HCEC 1CT (cell line): Measurements from ENCODE around the gene FAM219A.
"Not testable (repeated sequence)": the region's sequence is repeated elsewhere in the genome, so short reads cannot be mapped to it uniquely, and the experiment has no call there.

Experiments
- DNase-seq: peaks from one replicate; pipeline ENCODE4 v3.0.0-alpha.2; 2017

Gene FAM219A

DNA sequence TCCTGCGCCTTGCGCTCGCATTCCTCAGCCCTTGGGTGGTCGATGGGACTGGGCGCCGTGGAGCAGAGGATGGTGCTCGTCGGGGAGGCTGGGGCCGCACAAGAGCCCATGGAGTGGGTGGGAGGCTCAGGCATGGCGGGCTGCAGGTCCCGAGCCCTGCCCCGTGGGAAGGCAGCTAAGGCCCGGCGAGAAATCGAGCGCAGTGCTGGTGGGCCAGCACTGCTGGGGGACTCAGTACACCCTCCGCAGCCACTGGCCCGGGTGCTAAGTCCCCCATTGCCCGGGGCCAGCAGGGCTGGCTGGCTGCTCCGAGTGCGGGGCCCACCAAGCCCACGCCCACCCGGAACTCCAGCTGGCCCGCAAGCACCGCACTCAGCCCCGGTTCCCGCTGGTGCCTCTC is 24.4 kb upstream of the FAM219A start:
- not testable (repeated sequence) for DNase-seq

DNA sequence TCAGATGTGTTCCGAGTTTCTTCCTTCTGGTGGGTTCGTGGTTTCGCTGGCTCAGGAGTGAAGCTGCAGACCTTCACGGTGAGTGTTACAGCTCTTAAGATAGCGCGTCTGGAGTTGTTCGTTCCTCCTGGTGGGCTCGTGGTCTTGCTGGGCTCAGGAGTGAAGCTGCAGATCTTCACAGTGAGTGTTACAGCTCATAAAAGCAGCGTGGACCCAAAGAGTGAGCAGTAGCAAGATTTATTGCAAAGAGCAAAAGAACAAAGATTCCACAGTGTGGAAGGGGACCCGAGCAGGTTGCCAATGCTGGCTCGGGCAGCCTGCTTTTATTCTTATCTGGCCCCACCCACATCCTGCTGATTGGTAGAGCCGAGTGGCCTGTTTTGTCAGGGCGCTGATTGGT is 23.2 kb upstream of the FAM219A start:
- not testable (repeated sequence) for DNase-seq

- DNase-seq: no peak
Observed at GRCh38 chr9:34479431-34479866, 21.1 kb upstream of the FAM219A start.

GRCh38 chr9:34477541-34477940 is 19.2 kb upstream of the FAM219A start:
- DNase-seq: no peak

- no peak for DNase-seq
Observed at GRCh38 chr9:34475097-34475496, 16.7 kb upstream of the FAM219A start.

DNA sequence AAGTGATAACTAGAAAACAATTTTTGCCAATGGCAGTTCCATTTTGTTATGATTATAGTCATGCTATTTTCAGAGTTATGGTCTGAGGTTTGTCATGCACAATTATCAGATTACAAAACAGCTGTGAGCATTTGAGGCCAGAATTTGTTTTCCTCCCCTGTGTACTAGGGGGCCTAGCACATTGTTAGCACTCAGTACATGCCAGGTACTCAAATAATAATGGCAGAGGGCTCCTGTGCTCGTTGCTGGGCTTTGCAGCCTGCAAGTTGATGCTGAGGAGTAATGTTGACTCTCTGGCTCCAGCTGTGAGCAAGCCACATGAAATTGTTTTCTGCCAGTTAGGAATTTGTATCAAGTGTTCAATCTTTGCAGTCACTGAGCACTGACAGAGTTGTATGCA is 7.1 kb upstream of the FAM219A start:
- DNase-seq: no peak

DNA sequence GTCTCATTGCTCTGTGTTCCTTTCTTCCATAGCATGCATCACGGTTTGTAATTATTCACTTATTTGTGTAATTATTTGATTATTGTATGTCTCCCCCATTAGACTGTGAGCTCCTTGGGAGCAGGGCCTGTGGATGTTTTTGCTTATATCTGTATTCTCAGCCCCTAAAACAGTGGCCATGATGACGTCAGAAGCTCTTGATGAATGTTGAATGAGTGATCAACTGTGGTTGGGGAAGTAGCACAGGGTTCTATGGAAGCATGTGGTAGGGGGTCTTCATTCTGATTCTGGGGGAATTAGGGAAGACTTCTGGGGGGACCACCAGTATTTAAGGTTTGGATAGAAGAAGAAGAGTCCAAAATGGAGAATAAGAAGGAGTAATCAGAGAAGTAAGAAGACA is 6.2 kb upstream of the FAM219A start:
- no peak for DNase-seq

DNA sequence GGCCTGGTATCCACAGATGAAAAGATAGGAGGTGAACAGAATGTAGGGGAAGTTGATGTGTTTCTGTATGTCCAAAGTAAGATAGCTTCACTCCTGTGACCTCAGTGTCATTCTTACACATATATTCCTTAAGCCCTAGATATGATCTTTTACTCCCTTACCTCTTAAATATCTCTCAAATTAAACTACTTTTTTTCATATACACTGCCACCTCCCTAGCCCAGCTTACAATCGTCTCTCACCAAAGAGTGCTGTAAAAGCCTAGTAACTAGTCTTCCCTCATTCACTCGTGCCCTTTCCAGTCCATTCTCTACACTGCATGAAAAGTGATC is 5.5 kb upstream of the FAM219A start:
- no peak for DNase-seq

DNA sequence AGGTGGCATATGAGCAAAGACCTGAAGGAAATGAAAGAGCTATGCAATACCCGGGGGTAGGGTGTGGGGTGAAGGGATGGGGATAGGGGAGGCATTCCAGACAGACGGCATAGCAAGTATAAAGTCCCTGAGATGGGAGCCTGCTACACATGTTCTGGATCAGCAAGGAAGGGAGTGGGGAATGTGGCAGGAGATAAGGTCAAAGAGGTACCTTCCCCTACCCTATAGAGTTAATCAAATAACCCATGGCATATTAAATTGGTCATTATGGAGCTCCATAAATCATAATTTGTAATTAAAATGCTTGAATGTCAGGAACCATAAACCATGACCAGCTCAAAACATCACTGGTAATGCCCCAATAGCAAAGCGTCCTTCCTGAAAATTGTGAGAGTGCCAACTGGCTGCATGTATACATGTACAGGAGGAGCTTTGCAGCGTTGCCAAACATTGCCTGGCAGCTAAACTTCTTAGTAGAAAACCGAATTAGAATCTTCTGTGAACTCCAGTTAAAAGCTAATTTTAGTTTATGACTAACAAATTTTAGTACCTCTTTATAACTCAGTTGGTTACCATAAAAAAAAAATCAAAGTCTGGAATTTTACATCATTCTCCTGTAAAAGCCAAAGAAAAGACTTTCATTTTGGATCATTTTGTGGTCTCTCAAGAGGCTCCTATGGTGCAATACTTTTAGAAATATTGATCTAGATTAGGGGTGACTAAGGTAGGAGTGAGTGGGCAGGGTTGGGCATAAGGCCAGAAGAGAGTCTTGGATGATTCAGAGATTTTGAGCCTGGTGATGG is 4.9 kb upstream of the FAM219A start:
- peak; percentile 70 for DNase-seq

- DNase-seq: no peak
Observed at GRCh38 chr9:34459941-34460340, 1.6 kb upstream of the FAM219A start.

- DNase-seq: no peak
Observed at GRCh38 chr9:34459356-34459755, 986 bp upstream of the FAM219A start.

DNA sequence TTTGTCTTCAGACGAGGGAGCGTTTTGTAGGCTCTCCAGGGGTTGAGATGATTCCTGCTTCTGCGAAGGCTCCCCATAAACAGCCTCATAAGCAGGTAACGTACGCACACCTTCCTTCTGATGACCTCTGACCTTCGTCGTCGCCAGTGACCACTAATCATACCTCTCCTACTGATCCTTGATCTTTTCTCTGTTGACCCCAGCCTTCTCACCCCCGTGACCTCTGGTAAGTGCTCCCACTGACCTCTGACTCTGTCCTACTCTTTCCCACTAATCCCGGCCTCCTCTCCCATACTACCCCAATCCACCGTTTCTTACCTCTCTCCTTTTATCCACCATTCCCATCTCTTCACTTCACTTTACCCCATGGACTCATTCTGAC is 580 bp upstream of the FAM219A start:
- DNase-seq: no peak

DNA sequence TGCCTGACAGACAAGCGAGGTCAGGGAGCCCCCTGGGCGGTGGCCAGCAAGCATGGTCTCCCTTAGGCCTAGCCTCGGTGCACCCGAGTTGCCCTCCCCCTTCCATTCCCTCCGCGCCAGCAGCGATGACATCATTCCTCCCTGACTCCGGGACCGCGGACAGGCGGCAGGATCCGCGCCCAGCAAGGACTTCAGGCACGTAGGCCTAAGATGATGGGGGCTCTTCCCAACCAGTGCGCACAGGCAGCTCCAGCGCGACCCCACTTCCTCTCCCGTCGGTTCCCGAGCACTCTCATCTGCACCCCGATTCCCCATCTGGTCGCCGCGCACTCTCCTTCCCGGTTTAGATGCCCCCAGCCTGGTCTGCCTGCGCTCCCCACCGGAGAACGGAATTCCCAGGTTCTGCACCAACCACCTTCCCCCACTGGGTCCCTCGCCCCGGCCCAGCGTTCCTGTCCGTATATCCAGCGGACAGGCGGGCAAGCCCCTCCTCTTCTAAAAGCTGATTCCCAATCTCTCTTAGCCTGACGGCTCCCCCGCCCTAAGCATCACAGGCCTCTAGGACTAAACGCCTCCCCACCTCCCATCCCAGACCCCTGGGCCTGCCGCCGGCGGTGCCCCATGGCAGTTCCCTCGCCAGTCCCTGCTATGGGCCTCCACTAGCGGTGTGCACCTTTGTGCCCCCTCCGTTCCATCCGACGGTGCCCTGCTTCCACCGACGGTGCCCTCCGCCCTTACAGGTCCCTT is 931 bp downstream of the FAM219A start:
- peak; percentile 68 for DNase-seq

DNA sequence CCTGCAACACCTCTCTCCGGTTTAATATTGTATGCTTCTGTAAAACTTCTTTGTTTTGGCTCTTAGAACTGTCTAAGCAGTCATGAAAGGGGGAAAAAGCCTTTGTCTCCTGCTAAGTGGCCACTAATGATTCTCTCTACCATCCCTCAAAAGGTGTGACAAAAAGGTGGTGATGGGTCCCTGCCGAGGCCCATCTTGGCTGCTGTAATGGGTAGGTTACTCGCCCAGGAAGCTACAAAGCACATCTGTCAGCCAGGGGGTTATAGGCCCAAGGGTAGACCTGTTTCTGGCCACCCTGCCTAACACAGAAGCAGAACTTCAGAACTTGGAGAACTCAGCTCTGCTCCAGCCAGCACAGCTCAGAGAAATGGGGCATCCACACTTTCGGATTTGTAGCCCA is 1.6 kb downstream of the FAM219A start:
- DNase-seq: no peak

DNA sequence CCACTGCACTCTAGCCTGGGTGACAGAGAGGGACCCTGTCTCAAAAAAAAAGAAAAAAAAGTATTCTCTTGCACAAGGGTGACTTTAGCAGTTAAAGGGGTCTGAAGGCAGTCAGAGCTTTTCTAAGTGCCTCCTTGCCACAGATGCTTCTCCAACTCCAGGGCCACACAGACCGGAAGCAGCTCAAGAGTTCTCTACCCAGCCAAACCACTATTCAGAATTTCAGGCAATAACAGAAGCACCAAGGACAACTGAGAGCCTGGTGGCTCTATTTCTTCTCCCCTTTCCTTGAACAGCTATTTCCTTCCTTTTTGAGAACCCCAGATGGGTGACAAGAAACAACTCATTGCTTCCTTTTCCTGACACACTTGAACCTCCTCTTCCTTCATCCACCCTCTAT is 2.2 kb downstream of the FAM219A start:
- DNase-seq: no peak

DNA sequence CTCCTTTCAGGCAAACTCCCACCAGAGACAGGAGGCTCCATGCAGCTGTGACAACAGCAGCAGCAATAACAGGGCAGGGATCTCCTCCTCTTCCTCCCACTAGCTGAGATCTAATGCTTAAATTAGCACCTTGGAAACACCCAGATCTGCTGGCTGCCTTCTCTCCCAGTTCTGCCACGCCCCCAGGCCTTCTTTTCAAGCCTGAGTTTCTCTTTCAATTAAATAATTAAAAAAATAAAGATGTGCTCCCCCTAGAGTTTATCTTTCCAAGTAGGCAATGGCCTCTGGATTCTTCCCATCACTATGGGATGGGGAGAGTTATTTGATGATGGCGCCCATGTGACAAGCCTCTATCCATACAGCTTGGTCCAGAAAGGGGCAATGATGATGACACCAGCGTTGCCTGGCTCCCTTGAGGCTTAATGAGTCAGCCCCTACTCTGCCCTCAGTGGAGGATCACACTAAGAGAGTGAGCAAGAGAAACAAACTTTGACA is 3.8 kb downstream of the FAM219A start:
- peak; percentile 83 for DNase-seq

GRCh38 chr9:34452568-34452967 is 5.8 kb downstream of the FAM219A start:
- DNase-seq: no peak

DNA sequence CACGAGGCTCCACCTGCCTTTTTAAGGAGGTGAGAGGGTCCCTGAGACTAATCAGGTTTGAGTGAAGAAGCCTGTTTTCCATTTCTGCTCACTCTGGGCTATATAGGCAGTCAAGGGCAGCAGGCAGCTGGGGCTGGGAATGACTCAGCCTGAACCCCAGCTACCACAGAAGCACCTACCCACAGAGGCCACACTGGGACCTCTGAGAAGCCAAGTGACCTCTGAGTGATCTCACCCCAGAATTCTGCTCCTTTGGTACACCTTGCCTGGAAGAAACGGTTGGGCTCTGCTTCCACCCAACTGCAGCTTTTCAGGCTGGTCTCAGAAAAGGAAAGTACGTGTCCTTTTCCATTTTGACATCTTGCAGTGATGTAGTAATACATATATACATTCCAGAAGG is 6.8 kb downstream of the FAM219A start:
- peak; percentile 74 for DNase-seq

DNA sequence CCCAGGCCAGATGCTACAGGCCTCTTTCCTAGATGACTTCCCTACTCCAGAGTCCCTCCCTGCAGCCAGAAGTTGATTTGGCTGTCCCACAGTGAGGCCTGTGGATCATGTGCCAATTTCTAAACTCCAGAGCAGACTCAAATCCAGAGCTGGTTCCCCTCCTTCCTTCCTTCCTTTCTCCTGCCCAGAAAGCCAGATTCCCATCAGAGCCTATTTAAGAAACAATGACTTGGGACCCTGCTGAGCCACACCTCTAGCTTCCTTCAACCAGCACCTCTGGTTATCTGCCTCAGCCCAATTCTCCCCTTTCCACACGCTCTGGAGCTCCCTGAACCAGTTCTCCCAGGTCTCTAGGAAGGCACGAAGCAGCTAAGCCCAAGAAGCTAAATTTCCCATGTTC is 7.2 kb downstream of the FAM219A start:
- no peak for DNase-seq

GRCh38 chr9:34450644-34451043 is 7.7 kb downstream of the FAM219A start:
- DNase-seq: no peak

- DNase-seq: no peak
Observed at GRCh38 chr9:34446951-34447350, 11.4 kb downstream of the FAM219A start.

DNA sequence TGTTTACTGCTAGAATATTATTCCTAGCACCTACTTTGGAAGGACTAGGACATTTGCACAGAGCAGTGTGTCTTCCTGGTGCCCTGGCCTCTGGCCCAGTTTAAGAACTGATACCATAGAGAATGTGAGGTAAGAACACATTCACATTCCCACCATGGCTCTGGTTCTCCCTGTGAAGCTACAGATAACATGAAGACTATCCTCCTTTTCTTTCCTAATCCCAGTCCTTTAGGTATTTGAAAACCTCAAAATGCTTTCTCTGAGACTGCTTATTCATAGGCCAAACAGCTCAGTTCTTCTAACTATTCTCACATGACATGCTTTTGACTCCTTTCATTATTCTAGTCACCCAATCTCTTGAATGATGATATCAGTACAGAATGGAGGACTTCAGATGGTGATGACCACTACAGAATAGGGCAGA is 11.9 kb downstream of the FAM219A start:
- peak; percentile 65 for DNase-seq

DNA sequence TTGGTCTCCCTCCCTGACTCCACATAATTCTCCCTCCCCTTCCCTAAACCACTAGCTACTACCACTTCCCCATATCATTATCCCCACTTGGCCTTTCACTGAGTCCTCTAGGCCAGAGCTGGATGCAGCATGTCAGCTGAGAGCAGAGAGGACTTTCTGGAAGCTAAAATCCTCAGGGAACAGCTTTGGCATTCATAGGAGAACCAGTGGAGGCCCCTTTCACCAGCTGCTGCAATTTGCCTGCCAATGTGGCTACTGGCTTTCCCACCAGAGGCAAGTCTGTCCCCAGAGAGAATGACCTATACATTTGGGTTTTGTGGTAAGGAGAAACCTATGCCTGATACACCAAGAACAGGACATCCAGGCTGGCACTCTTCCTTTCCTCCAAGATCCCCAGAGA is 14.4 kb downstream of the FAM219A start:
- no peak for DNase-seq

DNA sequence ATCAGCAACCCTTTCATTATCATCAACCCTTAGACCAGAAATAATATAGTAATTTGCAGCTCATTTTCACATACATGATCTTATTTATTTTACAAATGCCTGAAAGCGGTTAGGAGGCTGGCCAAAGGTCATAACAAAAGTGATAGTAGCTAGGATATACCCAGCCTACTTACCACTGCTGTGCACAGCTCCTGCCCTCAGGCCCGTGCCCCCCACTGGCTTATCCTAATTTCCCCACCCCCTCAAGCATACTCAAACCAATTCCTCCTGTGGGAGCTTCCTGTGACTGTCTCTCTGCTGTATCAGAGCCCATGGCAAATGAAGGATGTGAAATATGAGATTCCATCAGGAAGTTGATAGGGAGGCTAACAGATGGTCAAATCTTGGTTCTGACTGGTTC is 14.8 kb downstream of the FAM219A start:
- DNase-seq: no peak
